SU-DHL-6 (cell line): Measurements from ENCODE around the gene TCF12.

Experiments used
- H2AFZ ChIP-seq: fragments of 200-600 bp; sonication (generic); 2 replicates; pipeline ENCODE4 v1.6.1; 2014; ENCODE audit warnings: low read depth, mild to moderate bottlenecking, moderate library complexity, mixed read lengths, antibody characterized with exemption, low read length; ENCODE audit not compliant: severe bottlenecking
- H3F3A ChIP-seq: fragments of 200-600 bp; shearing (Covaris generic); 2 replicates; pipeline ENCODE4 v1.6.0; 2016; ENCODE audit warnings: antibody characterized with exemption, mild to moderate bottlenecking; ENCODE audit not compliant: insufficient read depth
- H3K27ac ChIP-seq: fragments of 200-600 bp; sonication (generic); 2 replicates; pipeline ENCODE4 v1.5.1; 2016; ENCODE audit warnings: low read depth, mild to moderate bottlenecking, low read length, moderate library complexity, mixed read lengths
- H3K27me3 ChIP-seq: fragments of 200-600 bp; sonication (generic), shearing (Covaris generic); 2 replicates; pipeline ENCODE4 v1.6.0; 2014; ENCODE audit warnings: mild to moderate bottlenecking, low read length
- H3K36me3 ChIP-seq: fragments of 200-600 bp; sonication (generic); 2 replicates; pipeline ENCODE4 v1.6.1; 2014; ENCODE audit warnings: mild to moderate bottlenecking, low read length, mixed read lengths
- H3K4me2 ChIP-seq: fragments of 300-600, 200-600 bp; shearing (Covaris generic), sonication (generic); 2 replicates; pipeline ENCODE4 v1.6.0; 2014; ENCODE audit warnings: low read length, low read depth, mild to moderate bottlenecking; ENCODE audit not compliant: poor library complexity, severe bottlenecking
- H3K4me3 ChIP-seq: fragments of 200-600 bp; sonication (generic); 2 replicates; pipeline ENCODE4 v1.5.1; 2014; ENCODE audit warnings: antibody characterized with exemption, low read length, mild to moderate bottlenecking, mixed read lengths; ENCODE audit not compliant: insufficient read depth, poor library complexity, severe bottlenecking
- H3K79me2 ChIP-seq: fragments of 200-600 bp; sonication (generic); 2 replicates; pipeline ENCODE4 v1.6.1; 2014; ENCODE audit warnings: mild to moderate bottlenecking, low read length, moderate library complexity; ENCODE audit not compliant: insufficient read depth
- H3K9ac ChIP-seq: fragments of 200-600 bp; sonication (generic); 2 replicates; pipeline ENCODE4 v1.7.0; 2014; ENCODE audit warnings: mild to moderate bottlenecking, low read length
- H3K9me2 ChIP-seq: fragments of 200-600 bp; sonication (generic); replicated peaks from 2 replicates; pipeline ENCODE4 v1.6.1; 2014; ENCODE audit warnings: low read length; ENCODE audit not compliant: insufficient read depth
- H3K9me3 ChIP-seq: fragments of 200-600 bp; sonication (generic); 2 replicates; pipeline ENCODE4 v1.6.1; 2014; ENCODE audit warnings: low read length, mixed read lengths; ENCODE audit not compliant: insufficient read depth
- H4K20me1 ChIP-seq: fragments of 200-600 bp; sonication (generic); 2 replicates; pipeline ENCODE4 v1.6.1; 2014; ENCODE audit warnings: low read depth, mild to moderate bottlenecking, antibody characterized with exemption, low read length, moderate library complexity, mixed read lengths
- CTCF ChIP-seq: fragments of 200-600 bp; sonication (generic); IDR thresholded peaks from one replicate; pipeline ENCODE4 v1.5.1; 2017; ENCODE audit warnings: antibody characterized with exemption, mild to moderate bottlenecking, low read length, moderate library complexity; ENCODE audit not compliant: insufficient read depth, poor library complexity, severe bottlenecking
- EZH2phosphoT487 ChIP-seq: fragments of 200-600 bp; sonication (generic), shearing (Covaris generic); conservative IDR thresholded peaks from 2 replicates; pipeline ENCODE4 v1.6.1; 2018; ENCODE audit warnings: mild to moderate bottlenecking, antibody characterized with exemption, low read length, moderate library complexity, mixed read lengths

The TCF12 gene

GRCh38 chr15:57122080-57122840 is 203.8 kb downstream of the TCF12 start:
- Histone ChIP-seq H3F3A (no peaks in the 10 kb centered on the region; the same call in 1 of the 2 replicates), H3K27ac (no peak overlapping the region), H3K4me3 (no peak overlapping the region), H3K36me3 (no peaks in the 10 kb centered on the region), H4K20me1 (no peaks in the 10 kb centered on the region), H3K79me2 (no peaks in the 10 kb centered on the region), H3K27me3 (no peaks in the 10 kb centered on the region), H3K9me3 (no peaks in the 10 kb centered on the region), H3K9ac (no peak overlapping the region), H3K9me2 (no peaks in the 10 kb centered on the region), H2AFZ (no peak overlapping the region), H3K4me2 (peak overlapping the region; percentile 3)
- no peak for TF ChIP-seq EZH2phosphoT487
- TF ChIP-seq CTCF = no peak

- TF ChIP-seq CTCF (no peak), EZH2phosphoT487 (no peak)
- Histone ChIP-seq H3K9me3 (no peaks in the 10 kb centered on the region), H3K9me2 (no peaks in the 10 kb centered on the region)
These were observed 205.6 kb downstream of the TCF12 start for GRCh38 chr15:57124036-57124435.

GRCh38 chr15:57129064-57129463 is 210.6 kb downstream of the TCF12 start:
- no peak overlapping the region for H3K9ac ChIP-seq
- no peak overlapping the region for H3K27ac ChIP-seq
- no peaks in the 10 kb centered on the region for H3K9me3 ChIP-seq
- TF ChIP-seq EZH2phosphoT487 (no peak), CTCF (no peak)
- H4K20me1 ChIP-seq = no peaks in the 10 kb centered on the region
- H2AFZ ChIP-seq = no peak overlapping the region
- no peak overlapping the region for H3K4me2 ChIP-seq
- no peaks in the 10 kb centered on the region for H3K27me3 ChIP-seq
- no peak overlapping the region for H3K4me3 ChIP-seq
- H3F3A ChIP-seq = no peaks in the 10 kb centered on the region
- H3K79me2 ChIP-seq = no peaks in the 10 kb centered on the region
- no peaks in the 10 kb centered on the region for H3K36me3 ChIP-seq
- H3K9me2 ChIP-seq = no peaks in the 10 kb centered on the region

More at GRCh38 chr15:57124036-57124435, 205.6 kb downstream of the TCF12 start:
- Histone ChIP-seq H3K79me2 (no peaks in the 10 kb centered on the region), H4K20me1 (no peaks in the 10 kb centered on the region), H3K4me2 (no peak overlapping the region), H3K27me3 (no peaks in the 10 kb centered on the region), H3F3A (no peaks in the 10 kb centered on the region; the same call in 1 of the 2 replicates), H2AFZ (no peak overlapping the region), H3K27ac (no peak overlapping the region), H3K9ac (no peak overlapping the region), H3K4me3 (no peak overlapping the region), H3K36me3 (no peaks in the 10 kb centered on the region)
